Measurements from ENCODE around the gene DNMBP. TPM values are rescaled to one million over a fixed set of nuclear protein-coding genes. Genes with fewer than 3 reads are reported as not detected.
"Not testable (repeated sequence)": the region's sequence is repeated elsewhere in the genome, so short reads cannot be mapped to it uniquely, and the experiment has no call there.

The DNMBP gene
- total and polyA plus RNA-seq, 2 experiments from 2014 or later, result 13.9 to 18.2 TPM

DNA sequence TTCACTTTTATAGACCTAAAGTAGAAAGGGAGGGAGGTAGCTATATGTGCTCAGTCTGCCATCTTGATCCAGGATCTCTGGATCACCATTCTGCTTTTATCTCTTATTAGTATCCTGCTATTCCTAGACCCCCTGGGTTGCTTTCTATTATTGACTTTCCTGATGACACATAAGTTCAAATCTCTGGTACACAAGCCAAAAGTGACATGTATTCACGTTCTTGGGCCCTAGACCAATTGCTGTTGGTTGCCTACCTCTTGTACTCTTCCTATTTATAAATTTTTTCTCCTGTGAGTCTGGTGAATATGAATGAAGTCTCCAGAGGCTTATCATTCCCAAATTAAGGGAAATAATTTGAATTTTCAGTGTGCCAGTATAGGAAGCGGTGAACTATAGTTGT lies 56.9 kb downstream of the DNMBP start:
- no peaks in the 10 kb centered on the region for H3K36me3 ChIP-seq (replicated peaks; ENCODE audit: insufficient read depth, low read depth)
- TF ChIP-seq EZH2 (IDR thresholded peaks at IDR 0.05; ENCODE audit: borderline replicate concordance) (no peak), EZH2phosphoT487 (IDR thresholded peaks at IDR 0.05; ENCODE audit: low read depth, severe bottlenecking, unreplicated experiment) (no peak)
- TF ChIP-seq, protein P1, sequence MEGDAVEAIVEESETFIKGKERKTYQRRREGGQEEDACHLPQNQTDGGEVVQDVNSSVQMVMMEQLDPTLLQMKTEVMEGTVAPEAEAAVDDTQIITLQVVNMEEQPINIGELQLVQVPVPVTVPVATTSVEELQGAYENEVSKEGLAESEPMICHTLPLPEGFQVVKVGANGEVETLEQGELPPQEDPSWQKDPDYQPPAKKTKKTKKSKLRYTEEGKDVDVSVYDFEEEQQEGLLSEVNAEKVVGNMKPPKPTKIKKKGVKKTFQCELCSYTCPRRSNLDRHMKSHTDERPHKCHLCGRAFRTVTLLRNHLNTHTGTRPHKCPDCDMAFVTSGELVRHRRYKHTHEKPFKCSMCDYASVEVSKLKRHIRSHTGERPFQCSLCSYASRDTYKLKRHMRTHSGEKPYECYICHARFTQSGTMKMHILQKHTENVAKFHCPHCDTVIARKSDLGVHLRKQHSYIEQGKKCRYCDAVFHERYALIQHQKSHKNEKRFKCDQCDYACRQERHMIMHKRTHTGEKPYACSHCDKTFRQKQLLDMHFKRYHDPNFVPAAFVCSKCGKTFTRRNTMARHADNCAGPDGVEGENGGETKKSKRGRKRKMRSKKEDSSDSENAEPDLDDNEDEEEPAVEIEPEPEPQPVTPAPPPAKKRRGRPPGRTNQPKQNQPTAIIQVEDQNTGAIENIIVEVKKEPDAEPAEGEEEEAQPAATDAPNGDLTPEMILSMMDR (IDR thresholded peaks at IDR 0.05; ENCODE audit: poor library complexity), result no peak
- no peak overlapping the region for H3K4me2 ChIP-seq
- DNase-seq (ENCODE audit: low spot score), result no peak
- H2AFZ ChIP-seq, result no peak overlapping the region
- H3K27me3 ChIP-seq, result no peaks in the 10 kb centered on the region
- H3K27ac ChIP-seq, result no peak overlapping the region
- peaks cover 50% of the 10 kb centered on the region for H3K79me2 ChIP-seq
- H3K4me3 ChIP-seq, result no peak overlapping the region
- no peaks in the 10 kb centered on the region for H3K9me2 ChIP-seq (replicated peaks; ENCODE audit: insufficient read depth)
- WGBS (ENCODE audit: low lambda C conversion rate, missing lambda C conversion rate), result 98% methylated on average over 2 of the region's 2 CpGs
- no peaks in the 10 kb centered on the region for H4K20me1 ChIP-seq (ENCODE audit: insufficient read depth, poor library complexity, severe bottlenecking)
- H3K4me1 ChIP-seq (ENCODE audit: insufficient read depth), result peaks cover 2% of the 10 kb centered on the region
- no peaks in the 10 kb centered on the region for H3K9me3 ChIP-seq (ENCODE audit: low read depth)

DNA sequence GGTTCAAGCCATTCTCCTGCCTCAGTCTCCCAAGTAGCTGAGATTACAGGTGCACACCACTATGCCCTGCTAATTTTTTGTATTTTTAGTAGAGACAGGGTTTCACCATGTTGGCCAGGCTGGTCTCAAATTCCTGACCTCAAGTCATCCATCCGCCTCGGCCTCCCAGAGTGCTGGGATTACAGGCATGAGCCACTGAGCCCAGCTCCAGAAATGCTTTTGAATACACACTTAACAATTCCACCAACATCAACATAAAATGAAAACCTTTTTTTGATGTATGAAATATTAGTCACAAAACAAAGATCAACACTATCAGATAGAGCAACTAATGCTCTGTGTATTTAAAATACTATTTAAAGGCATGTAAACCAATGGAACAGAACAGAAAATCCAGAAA lies 63.7 kb downstream of the DNMBP start:
- DNase-seq (ENCODE audit: low spot score); H3K36me3 ChIP-seq (replicated peaks; ENCODE audit: insufficient read depth, low read depth); H2AFZ ChIP-seq; H3K27me3 ChIP-seq; H3K4me3 ChIP-seq; H3K4me2 ChIP-seq; H4K20me1 ChIP-seq (ENCODE audit: insufficient read depth, poor library complexity, severe bottlenecking); H3K9me2 ChIP-seq (replicated peaks; ENCODE audit: insufficient read depth); H3K9me3 ChIP-seq (ENCODE audit: low read depth): not testable (repeated sequence)
- Histone ChIP-seq H3K4me1 (ENCODE audit: insufficient read depth) (peaks cover 23% of the 10 kb centered on the region), H3K79me2 (peaks cover 78% of the 10 kb centered on the region), H3K27ac (peak overlapping the region; percentile 73)
- WGBS (ENCODE audit: low lambda C conversion rate, missing lambda C conversion rate), result 94% methylated on average over 2 of the region's 2 CpGs

DNA sequence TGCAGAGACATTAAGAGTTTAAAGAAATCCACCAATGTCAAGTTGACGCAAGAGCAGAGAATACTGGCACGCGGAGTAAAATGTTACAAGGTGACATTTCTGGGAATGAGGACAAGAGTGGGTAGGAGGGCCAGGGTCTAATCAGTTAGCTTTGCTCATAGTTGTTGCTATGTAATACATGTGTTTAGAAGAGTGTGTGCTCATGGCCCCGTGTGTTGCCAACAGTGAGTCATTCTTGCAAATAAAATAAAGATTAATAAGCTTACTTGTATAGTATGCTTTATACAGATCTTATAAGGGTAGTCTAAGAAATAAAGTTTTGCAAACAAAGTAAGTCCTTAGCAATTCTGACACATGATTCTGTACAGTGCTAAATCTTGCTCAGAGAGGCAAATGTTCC lies 64.5 kb downstream of the DNMBP start:
- 52% methylated on average over 4 of the region's 4 CpGs for WGBS (ENCODE audit: low lambda C conversion rate, missing lambda C conversion rate)
- H3K9me2 ChIP-seq (replicated peaks; ENCODE audit: insufficient read depth), result no peaks in the 10 kb centered on the region
- H3K4me1 ChIP-seq (ENCODE audit: insufficient read depth), result peaks cover 23% of the 10 kb centered on the region
- H4K20me1 ChIP-seq (ENCODE audit: insufficient read depth, poor library complexity, severe bottlenecking), result no peaks in the 10 kb centered on the region
- H2AFZ ChIP-seq, result no peak overlapping the region
- TF ChIP-seq, protein P1 (IDR thresholded peaks at IDR 0.05; ENCODE audit: poor library complexity), result no peak
- TF ChIP-seq EZH2phosphoT487 (IDR thresholded peaks at IDR 0.05; ENCODE audit: low read depth, severe bottlenecking, unreplicated experiment) (no peak), EZH2 (IDR thresholded peaks at IDR 0.05; ENCODE audit: borderline replicate concordance) (no peak)
- peaks cover 76% of the 10 kb centered on the region for H3K79me2 ChIP-seq
- no peaks in the 10 kb centered on the region for H3K9me3 ChIP-seq (ENCODE audit: low read depth)
- DNase-seq (ENCODE audit: low spot score), result peak; percentile 54
- H3K4me3 ChIP-seq, result no peak overlapping the region
- no peaks in the 10 kb centered on the region for H3K27me3 ChIP-seq
- no peaks in the 10 kb centered on the region for H3K36me3 ChIP-seq (replicated peaks; ENCODE audit: insufficient read depth, low read depth)
- H3K27ac ChIP-seq, result peak overlapping the region; percentile 73
- H3K4me2 ChIP-seq, result no peak overlapping the region

DNA sequence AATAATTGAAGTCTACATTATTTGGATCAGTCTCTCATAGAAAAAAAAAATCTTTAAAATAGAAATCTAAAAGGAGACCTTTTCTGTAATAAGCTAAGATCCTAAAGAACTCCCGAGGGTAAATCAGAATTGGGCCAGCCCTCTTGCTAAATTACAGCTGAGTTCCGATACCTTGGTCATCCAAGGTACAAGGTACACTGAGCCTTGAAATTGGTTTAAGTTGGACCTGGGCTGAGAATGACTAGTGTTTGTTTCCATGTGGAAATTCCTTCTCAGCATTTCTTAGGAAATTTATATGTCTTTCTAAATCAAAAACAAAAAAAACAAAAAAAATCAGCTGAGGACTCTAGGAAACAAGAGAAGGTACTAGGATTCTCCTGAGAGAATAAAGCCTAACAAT lies 64.9 kb downstream of the DNMBP start:
- H3K27ac ChIP-seq, result peak overlapping the region; percentile 73
- no peaks in the 10 kb centered on the region for H3K27me3 ChIP-seq
- H3K4me3 ChIP-seq, result no peak overlapping the region
- H3K4me2 ChIP-seq, result no peak overlapping the region
- peaks cover 78% of the 10 kb centered on the region for H3K79me2 ChIP-seq
- no peak overlapping the region for H2AFZ ChIP-seq
- TF ChIP-seq, protein P1 (IDR thresholded peaks at IDR 0.05; ENCODE audit: poor library complexity), result no peak
- TF ChIP-seq EZH2 (IDR thresholded peaks at IDR 0.05; ENCODE audit: borderline replicate concordance) (no peak), EZH2phosphoT487 (IDR thresholded peaks at IDR 0.05; ENCODE audit: low read depth, severe bottlenecking, unreplicated experiment) (no peak)
- no peaks in the 10 kb centered on the region for H3K9me3 ChIP-seq (ENCODE audit: low read depth)
- H3K36me3 ChIP-seq (replicated peaks; ENCODE audit: insufficient read depth, low read depth), result no peaks in the 10 kb centered on the region
- no peak for DNase-seq (ENCODE audit: low spot score)
- WGBS (ENCODE audit: low lambda C conversion rate, missing lambda C conversion rate), result 89% methylated on average over 2 of the region's 2 CpGs
- H3K9me2 ChIP-seq (replicated peaks; ENCODE audit: insufficient read depth), result no peaks in the 10 kb centered on the region
- H4K20me1 ChIP-seq (ENCODE audit: insufficient read depth, poor library complexity, severe bottlenecking), result no peaks in the 10 kb centered on the region
- peaks cover 23% of the 10 kb centered on the region for H3K4me1 ChIP-seq (ENCODE audit: insufficient read depth)

All from hepatocyte (in vitro differentiated cells).